A549 (cell line): ENCODE measurements around the gene EHD2. TPM values are rescaled to one million over a fixed set of nuclear protein-coding genes. Genes with fewer than 3 reads are reported as not detected.
"Not testable (repeated sequence)": the region's sequence is repeated elsewhere in the genome, so short reads cannot be mapped to it uniquely, and the experiment has no call there.

ENCODE experiments used
- ATAC-seq, 2 experiments: fragments of 200-7000 bp in 1 of 2; fragments of >200 bp in 1 of 2; cut with Nextera tagmentation in 1 of 2; cut with Tn5 transposase in 1 of 2; 3 replicates each; pipeline versions ENCODE4 v1.8.0 to v1.9.1; 2018 to 2020; ENCODE audit warnings: mild to moderate bottlenecking in 1 of 2, moderate library complexity in 1 of 2
- CTCF ChIA-PET: fragments of 300-600 bp; sonication (Branson Sonifier 250); formaldehyde crosslinking; extraction: SDS; loops from one replicate; lab custom pipeline; 2021; ENCODE audit warnings: antibody characterized with exemption, inconsistent platforms; lab: Yijun Ruan, JAX
- POLR2A ChIA-PET: fragments of 350-600 bp; formaldehyde crosslinking; extraction: SDS; loops from one replicate; lab custom pipeline; 2021; ENCODE audit warnings: antibody characterized with exemption, inconsistent platforms; lab: Yijun Ruan, JAX
- DNase-seq, 2 experiments: peaks; one replicate each; pipeline versions ENCODE4 v3.0.0 to v3.0.0-alpha.2; 2011 to 2016; ENCODE audit warnings: low read depth in 1 of 2, low spot score in 1 of 2
- FAIRE-seq: peaks from 2 replicates; lab custom pipeline; 2011; peaks lifted over from hg19 to GRCh38; lab: Jason Lieb, UNC
- H3K27ac ChIP-seq, 2 experiments: fragments of >200 bp; sonication (Bioruptor Twin); formaldehyde crosslinking; 3 replicates each; pipeline ENCODE4 v1.5.1; 2016 to 2017
- H3K4me1 ChIP-seq: fragments of >200 bp; sonication (Bioruptor Twin); formaldehyde crosslinking; 3 replicates; pipeline ENCODE4 v1.6.1; 2016
- H3K4me2 ChIP-seq: fragments of >200 bp; sonication (Bioruptor Twin); formaldehyde crosslinking; 3 replicates; pipeline ENCODE4 v1.6.1; 2016
- H3K4me3 ChIP-seq: fragments of >200 bp; sonication (Bioruptor Twin); formaldehyde crosslinking; 3 replicates; pipeline ENCODE4 v1.5.1; 2016
- H3K9me3 ChIP-seq: fragments of >200 bp; sonication (Bioruptor Twin); formaldehyde crosslinking; 3 replicates; pipeline ENCODE4 v1.6.1; 2016
- BCL3 ChIP-seq: fragments of >200 bp; sonication (Bioruptor Twin); formaldehyde crosslinking; IDR thresholded peaks from 3 replicates; pipeline ENCODE4 v1.6.1; 2016
- CBX8 ChIP-seq: fragments of 200-600 bp; sonication (generic); IDR thresholded peaks from 2 replicates; pipeline ENCODE4 v1.6.1; 2016
- CHD4 ChIP-seq: fragments of 200-600 bp; sonication (generic); IDR thresholded peaks from 2 replicates; pipeline ENCODE4 v1.6.1; 2016; ENCODE audit warnings: antibody characterized with exemption, mild to moderate bottlenecking, borderline replicate concordance
- CTCF ChIP-seq: fragments of >200 bp; sonication (Bioruptor Twin); formaldehyde crosslinking; IDR thresholded peaks from 3 replicates; pipeline ENCODE4 v1.5.1; 2016
- EHMT2 ChIP-seq: fragments of 200-600 bp; sonication (generic); IDR thresholded peaks from 2 replicates; pipeline ENCODE4 v1.6.1; 2016; ENCODE audit warnings: antibody characterized with exemption, low read depth, mild to moderate bottlenecking, moderate library complexity
- FOSL2 ChIP-seq, 2 experiments: fragments of 450-650 bp in 1 of 2; fragments of >200 bp in 1 of 2; sonication (Bioruptor Twin) in 1 of 2; formaldehyde crosslinking; IDR thresholded peaks; 2 replicates each; pipeline versions ENCODE4 v1.5.0 to v1.6.1; 2016 to 2020; ENCODE audit warnings: mild to moderate bottlenecking in 1 of 2, moderate library complexity in 1 of 2
- HMGXB4 ChIP-seq: fragments of 250-450 bp; sonication (Bioruptor Pico); IDR thresholded peaks from 2 replicates; pipeline ENCODE4 v1.5.0; 2021; ENCODE audit warnings: mild to moderate bottlenecking, moderate library complexity, borderline replicate concordance
- HOXA7 ChIP-seq: fragments of 250-450 bp; sonication (Bioruptor Pico); IDR thresholded peaks from 2 replicates; pipeline ENCODE4 v1.5.0; 2020; ENCODE audit warnings: mild to moderate bottlenecking, moderate library complexity
- HOXB5 ChIP-seq: fragments of 250-450 bp; sonication (Bioruptor Pico); IDR thresholded peaks from 2 replicates; pipeline ENCODE4 v1.5.0; 2020; ENCODE audit warnings: mild to moderate bottlenecking, moderate library complexity
- MAX ChIP-seq: IDR thresholded peaks from 2 replicates; pipeline ENCODE4 v1.6.1; 2012
- PHF8 ChIP-seq: fragments of 200-600 bp; sonication (generic); IDR thresholded peaks from 2 replicates; pipeline ENCODE4 v1.6.1; 2016; ENCODE audit warnings: low read depth, mild to moderate bottlenecking, antibody characterized with exemption, moderate library complexity, borderline replicate concordance
- RARB ChIP-seq: fragments of 250-450 bp; sonication (Bioruptor Pico); IDR thresholded peaks from 2 replicates; pipeline ENCODE4 v1.8.0; 2021; ENCODE audit warnings: mild to moderate bottlenecking, moderate library complexity
- SMC3 ChIP-seq: fragments of >200 bp; sonication (Bioruptor Twin); formaldehyde crosslinking; IDR thresholded peaks from 3 replicates; pipeline ENCODE4 v1.6.1; 2018; ENCODE audit warnings: inconsistent platforms
- TFCP2L1 ChIP-seq: fragments of 250-450 bp; sonication (Bioruptor Pico); IDR thresholded peaks from 2 replicates; pipeline ENCODE4 v1.5.0; 2021; ENCODE audit warnings: mild to moderate bottlenecking
- USF2 ChIP-seq: fragments of 450-650 bp; IDR thresholded peaks from 2 replicates; pipeline ENCODE4 v1.6.1; 2014; ENCODE audit warnings: antibody characterized with exemption
- WGBS: methylation state at CpG from one replicate; pipeline ENCODE4 v1.1.6; 2017; ENCODE audit errors: missing lambda C conversion rate; 5-methylcytosine and 5-hydroxymethylcytosine counted together
- polyA plus RNA-seq, 4 experiments: library from polyadenylated mRNA; depleted of rRNA in 3 of 4; stranded (reverse); fragments of >200 nt; fragmentation: RNase III in 1 of 4; extraction: RNeasy Plus Mini Kit Qiagen cat#74134 plus additional on column Dnase treatment in 1 of 4; gene quantifications; 2 replicates in 3 of 4; 3 replicates in 1 of 4; pipeline ENCODE4 v1.2.3, GENCODE V29; 2011 to 2017

Gene EHD2
- polyA plus RNA-seq, 2 of the 4 experiments (the other 2 are of a cell fraction) = 32.3 to 105 TPM

GRCh38 chr19:47767349-47767748 is 54.1 kb downstream of the EHD2 start (continued):
- TF ChIP-seq USF2 (no peak), CBX8 (no peak), RARB (CRISPR knock-in tag) (no peak), TFCP2L1 (CRISPR knock-in tag) (no peak), CHD4 (no peak), HOXA7 (CRISPR knock-in tag) (no peak), CTCF (no peak), HMGXB4 (no peak), MAX (no peak), EHMT2 (no peak)

- no peak overlapping the region for H3K4me2 ChIP-seq
- TF ChIP-seq SMC3 (no peak), CTCF (0 out of 3 replicates have a peak, but pooled peaks have one; percentile 8)
- TF ChIP-seq, all 56 proteins: peak for 1
- Histone ChIP-seq H3K4me1 (no peaks in the 10 kb centered on the region), H3K9me3 (no peaks in the 10 kb centered on the region), H3K27ac (no peak overlapping the region), H3K4me3 (no peak overlapping the region)
- FAIRE-seq = no peak
- WGBS = 58% methylated on average over 2 of the region's 2 CpGs
- ChIA-PET POLR2A (interaction anchor here (0.7 kb wide), 1 partner anchor 64 kb away, joined by 3 read pairs; no protein-coding TSS in a partner anchor), CTCF (interaction anchor here (1.0 to 7.6 kb wide), 5 partner anchors 17 to 95 kb away, joined by 3 to 145 read pairs (median 35); partner anchors contain the start of genes EHD2 and NOP53)
- peak in 1 of 2 experiments; percentile 51 for DNase-seq
- peak; percentile 44 to 49; a peak in 4 of 6 replicates for ATAC-seq
Observed at GRCh38 chr19:47768604-47769003, 55.4 kb downstream of the EHD2 start.

- no peak overlapping the region for H3K4me2 ChIP-seq
- FAIRE-seq = no peak
- ChIA-PET CTCF (no interaction called here), POLR2A (no interaction called here)
- no peaks in the 10 kb centered on the region for H3K9me3 ChIP-seq
- no peak overlapping the region for H3K4me3 ChIP-seq
- TF ChIP-seq FOSL2 (IDR thresholded peaks at IDR 0.05) = no peak
- no peak for TF ChIP-seq FOSL2 (CRISPR knock-in tag; IDR thresholded peaks at IDR 0.05)
- TF ChIP-seq HOXB5 (CRISPR knock-in tag) = no peak
- no peak for TF ChIP-seq PHF8
- no peak for TF ChIP-seq BCL3
- TF ChIP-seq CTCF = no peak
- no peak for TF ChIP-seq SMC3
- TF ChIP-seq RARB (CRISPR knock-in tag) = no peak
- no peaks in the 10 kb centered on the region for H3K4me1 ChIP-seq
- no peak for ATAC-seq
- DNase-seq = no peak
- no peak overlapping the region for H3K27ac ChIP-seq
- 76% methylated on average over 3 of the region's 3 CpGs for WGBS
Observed at GRCh38 chr19:47769534-47769933, 56.3 kb downstream of the EHD2 start.

- H3K27ac ChIP-seq, H3K4me1 ChIP-seq, H3K4me2 ChIP-seq, FAIRE-seq, POLR2A ChIA-PET, ATAC-seq, H3K9me3 ChIP-seq, H3K4me3 ChIP-seq, DNase-seq: not testable (repeated sequence)
- CTCF ChIA-PET = interaction anchor here (0.7 to 1.1 kb wide), 2 partner anchors 25 to 92 kb away, joined by 3 read pairs; no protein-coding TSS in a partner anchor
- 62% methylated on average over 6 of the region's 6 CpGs for WGBS
Observed at GRCh38 chr19:47771291-47771690, 58.1 kb downstream of the EHD2 start.
